GM18526 (cell line): ENCODE results near the gene C1QA.

Source experiments
- POLR2A ChIP-seq: IDR thresholded peaks from 3 replicates; pipeline ENCODE4 v1.6.1; 2011; ENCODE audit not compliant: insufficient read length; ENCODE audit errors: extremely low read depth

C1QA gene

DNA sequence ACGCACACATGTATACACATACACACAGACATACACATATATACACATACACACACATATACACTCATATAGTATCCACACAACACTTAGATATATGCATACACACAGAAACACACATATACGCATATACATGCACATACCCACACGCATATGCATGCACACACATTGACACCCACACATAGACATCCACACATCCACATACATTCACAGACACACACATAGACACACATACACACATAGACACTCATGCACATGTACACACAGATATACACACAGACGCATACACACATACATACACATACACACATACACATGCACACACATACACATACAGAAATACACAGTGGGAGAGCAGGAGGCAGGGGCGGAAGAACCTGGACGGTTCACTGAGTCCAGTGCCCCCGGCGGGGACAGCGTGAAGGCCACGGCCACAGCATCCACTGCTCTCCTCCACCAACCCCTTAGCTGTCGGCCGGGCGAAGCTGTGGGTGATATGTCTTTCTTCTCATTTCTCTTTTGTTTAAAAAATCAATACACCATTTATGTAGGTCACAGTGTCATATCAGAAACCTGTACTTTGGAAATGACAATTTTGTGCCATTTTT, 13.8 kb downstream of the C1QA start:
- no peak for TF ChIP-seq POLR2A

DNA sequence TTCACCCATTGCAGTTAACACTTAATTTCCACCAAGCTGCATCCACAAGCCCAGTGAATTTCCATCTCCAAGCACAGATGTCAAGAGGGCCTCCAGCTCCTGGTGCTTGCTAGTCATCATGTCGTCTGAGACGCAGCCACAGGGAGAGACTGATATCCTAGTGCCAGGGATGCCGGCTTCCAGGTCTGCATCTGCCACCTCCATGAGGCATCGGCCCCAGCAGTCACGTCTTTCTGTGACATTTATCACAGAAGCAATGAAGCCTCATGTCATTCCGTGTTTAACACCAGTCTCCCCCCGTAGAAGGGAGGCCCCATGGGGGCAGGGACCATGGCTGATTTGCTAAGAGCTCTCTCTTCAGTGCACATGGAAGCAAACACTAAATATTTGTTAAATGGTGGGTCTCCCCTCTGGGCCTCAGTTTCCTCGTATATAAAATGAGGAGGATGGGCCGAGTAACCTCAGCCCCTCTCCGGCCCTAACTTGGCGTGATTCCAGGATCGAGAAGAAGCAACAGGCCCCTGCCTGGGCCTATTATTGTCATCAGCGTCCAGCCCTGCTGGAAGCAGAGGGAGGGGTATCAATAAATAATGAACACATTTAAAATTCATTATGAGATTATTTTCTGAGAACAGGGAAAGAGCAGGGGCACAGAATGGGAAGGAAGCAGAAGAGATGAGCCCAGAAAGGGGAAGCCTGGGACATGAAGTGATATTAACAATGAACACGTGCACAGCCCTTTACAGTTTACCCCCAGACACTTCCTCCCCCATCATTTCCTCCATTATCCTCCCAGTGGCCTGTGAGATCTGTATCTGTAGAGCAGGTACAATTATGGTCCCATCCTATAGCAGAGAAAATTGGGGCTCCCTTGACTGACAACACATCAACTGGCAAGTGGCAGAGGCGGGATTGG, 15.8 kb downstream of the C1QA start:
- no peak for TF ChIP-seq POLR2A

DNA sequence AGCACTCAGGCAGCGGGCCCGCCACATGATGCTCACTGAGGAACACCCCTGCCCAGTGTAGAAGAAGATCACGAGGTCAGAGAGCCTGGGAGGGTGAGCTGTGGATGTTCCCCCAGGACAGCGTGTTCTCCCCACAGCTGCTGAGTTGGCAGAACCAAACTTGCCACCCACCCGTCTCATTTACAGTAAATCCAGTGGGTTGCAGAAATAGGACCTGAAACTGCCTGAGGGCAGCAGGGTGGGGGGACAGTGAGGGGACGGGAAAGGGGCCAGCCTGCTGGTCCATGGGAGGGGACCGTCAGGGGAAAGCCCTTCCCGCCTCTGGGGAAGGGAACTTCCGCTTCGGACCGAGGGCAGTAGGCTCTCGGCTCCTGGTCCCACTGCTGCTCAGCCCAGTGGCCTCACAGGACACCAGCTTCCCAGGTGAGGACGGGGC, 16.5 kb downstream of the C1QA start, which contains the start of gene C1QB:
TSS of gene C1QB (plus strand) at position 356 of the 436 bp plus-strand sequence. CDS start 6,227 bp downstream, outside the sequence.
- no peak for TF ChIP-seq POLR2A

DNA sequence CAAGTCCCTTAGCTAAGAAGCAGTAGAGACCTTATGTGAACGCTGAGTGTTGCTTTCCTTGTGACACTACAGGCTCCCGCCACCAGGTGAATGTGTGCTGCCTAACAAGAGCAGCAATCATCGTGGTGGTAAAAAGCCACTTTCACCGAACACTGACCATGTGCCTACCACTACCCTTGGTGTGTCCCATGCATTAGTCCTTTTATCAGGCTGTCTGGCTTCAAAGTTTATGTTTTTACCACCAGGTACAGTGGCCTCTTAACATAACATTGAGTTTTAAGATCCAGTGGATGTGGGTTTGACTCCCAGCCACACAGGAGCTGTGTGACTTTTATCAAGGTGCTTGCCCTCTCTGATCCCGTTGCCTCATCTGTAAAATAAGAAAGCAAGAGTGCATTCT, 18.3 kb downstream of the C1QA start:
- no peak for TF ChIP-seq POLR2A

DNA sequence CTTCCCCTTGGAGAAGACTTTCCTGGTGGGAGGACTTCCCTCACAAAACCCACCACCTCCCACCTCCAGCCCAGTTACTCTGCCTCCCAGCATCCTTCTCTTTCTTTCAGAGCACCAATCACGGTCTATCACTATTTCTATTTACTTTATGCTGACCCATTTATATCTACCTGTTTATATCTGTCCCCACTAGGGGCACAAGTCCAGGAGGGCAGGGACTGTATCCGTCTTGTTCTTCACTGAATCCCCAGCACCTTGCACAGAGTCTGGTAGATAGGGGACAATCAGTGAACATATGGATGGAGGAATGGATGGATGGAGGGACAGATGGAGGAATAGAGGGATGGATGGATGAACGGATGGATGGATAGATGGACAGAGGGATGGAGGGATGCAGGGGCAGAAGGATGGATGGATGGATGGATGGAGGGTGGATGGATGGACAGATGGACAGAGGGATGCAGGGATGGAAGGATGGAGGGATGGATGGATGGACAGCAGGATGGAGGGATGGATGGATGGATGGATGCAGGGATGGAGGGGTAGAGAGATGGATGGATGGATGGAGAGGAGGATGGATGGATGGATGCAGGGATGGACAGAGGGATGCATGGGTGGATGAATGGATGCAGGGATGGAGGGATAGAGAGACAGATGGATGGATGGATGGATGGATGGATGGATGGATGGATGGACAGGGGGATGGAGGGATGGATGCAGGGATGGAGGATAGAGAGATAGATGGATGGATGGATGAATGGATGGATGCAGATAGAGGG, 22.1 kb downstream of the C1QA start:
- no peak for TF ChIP-seq POLR2A

DNA sequence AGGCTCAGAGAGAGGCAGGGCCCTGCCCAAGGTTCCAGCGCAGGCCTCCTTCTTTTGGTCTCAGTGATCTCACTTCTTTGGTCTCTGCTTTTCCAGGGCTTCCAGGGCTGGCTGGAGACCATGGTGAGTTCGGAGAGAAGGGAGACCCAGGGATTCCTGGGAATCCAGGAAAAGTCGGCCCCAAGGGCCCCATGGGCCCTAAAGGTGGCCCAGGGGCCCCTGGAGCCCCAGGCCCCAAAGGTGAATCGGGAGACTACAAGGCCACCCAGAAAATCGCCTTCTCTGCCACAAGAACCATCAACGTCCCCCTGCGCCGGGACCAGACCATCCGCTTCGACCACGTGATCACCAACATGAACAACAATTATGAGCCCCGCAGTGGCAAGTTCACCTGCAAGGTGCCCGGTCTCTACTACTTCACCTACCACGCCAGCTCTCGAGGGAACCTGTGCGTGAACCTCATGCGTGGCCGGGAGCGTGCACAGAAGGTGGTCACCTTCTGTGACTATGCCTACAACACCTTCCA, 24.4 kb downstream of the C1QA start:
- TF ChIP-seq POLR2A = no peak

DNA sequence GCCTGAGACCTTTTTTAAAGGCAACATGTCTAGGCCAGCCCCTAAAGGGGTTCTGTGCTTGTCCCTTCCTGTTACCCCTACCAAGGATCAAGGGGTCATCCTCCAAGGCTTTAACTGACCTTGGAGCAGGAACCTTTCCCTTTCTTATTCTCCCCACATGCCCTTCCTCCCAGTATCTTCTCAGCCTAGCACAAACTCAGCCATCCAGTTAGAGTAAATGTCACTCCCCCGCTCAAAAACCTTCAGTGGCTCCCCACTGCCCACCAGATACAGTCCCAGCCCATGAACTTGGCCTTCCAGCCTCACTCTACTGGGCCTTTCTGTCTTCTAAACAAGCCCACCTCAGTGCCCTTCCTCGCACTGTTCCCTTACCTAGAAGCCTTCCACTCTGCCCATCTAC, 25.5 kb downstream of the C1QA start:
- TF ChIP-seq POLR2A = no peak

DNA sequence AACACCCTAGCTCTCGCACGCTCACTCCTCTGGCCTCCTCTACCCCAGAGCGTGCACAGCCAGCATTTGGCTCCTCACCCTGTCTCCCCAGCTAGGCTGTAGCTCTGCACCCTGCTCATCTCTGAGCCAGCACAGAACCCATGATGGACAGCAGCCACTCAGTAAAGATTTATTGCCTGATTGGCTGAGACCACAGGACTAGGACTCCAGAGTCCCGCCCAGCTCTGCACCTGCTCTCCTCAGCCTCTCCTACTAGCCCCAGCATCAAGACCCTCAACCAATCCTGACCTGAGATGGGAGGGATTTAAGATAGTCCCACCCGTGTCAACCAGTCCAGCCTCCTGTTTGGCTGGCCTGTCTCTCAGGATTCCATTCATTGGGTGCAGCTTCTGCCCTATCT, 25.9 kb downstream of the C1QA start:
- TF ChIP-seq POLR2A = no peak

DNA sequence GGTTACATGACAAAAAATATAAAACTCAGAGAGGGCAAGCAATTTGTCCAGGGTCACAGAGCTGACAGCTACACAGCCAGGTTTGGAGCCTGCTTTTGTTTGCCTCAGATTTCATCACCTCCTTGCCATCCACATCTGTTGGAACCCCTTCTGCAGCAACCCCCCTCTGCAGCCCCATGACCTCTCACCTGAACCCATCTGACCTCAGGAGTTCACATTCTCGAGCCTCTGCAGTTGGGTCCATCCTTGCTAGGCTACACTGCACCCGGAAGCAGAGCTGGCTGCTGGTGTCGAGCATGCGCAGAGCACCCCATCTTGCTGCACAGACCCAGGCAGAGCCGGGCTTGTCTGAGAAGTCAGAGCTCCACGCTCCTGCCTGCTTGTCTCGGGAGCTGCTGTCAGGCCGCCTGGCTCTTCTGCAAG, 26.6 kb downstream of the C1QA start:
- TF ChIP-seq POLR2A = no peak

DNA sequence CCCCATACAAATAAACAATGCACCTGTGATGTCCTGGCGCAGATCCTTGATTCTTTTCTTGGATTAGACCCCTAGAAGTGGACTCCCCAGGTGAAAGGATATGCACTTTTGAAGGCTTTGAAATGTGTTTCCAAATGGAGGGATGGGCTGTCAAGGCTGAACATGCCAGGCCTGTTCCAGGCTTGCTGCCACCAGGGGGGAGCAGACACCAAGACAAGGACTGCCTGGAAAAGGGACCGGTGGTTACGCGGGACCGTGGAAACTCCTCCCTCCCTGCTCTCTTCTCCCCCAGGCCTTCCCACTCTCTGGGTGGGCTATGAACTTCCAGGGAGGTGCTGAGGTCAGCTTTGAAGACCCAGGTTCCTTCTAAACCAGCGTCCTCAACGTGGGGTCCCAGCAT, 29.3 kb downstream of the C1QA start:
- no peak for TF ChIP-seq POLR2A

DNA sequence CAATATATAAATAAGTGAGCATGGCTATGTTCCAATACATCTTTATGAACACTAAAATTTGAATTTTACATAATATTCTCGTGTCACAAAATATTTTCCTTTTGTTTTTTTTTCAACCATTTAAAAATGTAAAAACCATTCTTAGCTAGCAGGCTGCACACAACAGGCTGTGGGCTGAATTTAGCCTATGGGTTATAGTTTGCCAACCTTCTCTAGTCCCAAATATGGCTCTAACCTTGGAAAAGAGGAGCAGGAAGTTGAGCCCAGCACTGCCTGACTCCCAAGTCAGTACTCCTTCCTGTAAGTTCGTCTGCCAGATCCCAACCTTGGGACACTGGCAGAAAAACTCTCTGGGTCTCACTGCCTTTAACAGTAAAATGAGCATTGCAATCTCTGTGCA, 30.0 kb downstream of the C1QA start:
- no peak for TF ChIP-seq POLR2A

DNA sequence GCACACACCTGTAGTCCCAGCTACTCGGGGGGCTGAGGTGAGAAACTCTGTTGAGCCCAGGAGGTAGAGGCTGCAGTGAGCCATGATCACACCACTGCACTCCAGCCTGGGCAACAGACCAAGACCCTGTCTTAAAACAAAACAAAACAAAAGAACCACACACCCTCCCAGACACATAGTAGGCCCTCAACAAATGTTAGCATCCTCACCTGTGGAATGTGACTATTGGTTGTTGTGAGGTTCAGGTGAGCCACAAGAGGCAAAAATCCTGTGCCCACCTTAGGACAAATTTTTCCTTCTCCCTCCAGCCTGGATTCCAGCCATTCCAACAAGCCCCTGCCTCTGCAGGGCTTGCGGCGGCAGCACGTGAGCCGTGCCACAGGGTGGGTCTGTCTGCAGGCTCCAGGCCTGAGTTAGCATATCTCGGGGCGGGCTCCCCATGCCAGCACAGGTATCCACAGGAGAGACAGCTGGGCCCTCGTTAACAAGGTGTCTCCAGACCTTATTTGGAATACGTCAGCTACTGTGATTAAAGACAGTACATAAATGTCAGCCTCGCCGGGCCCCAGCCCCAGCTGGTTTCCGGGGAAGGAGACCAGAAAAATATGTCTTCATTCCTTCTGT, 34.0 kb downstream of the C1QA start:
- TF ChIP-seq POLR2A = no peak

DNA sequence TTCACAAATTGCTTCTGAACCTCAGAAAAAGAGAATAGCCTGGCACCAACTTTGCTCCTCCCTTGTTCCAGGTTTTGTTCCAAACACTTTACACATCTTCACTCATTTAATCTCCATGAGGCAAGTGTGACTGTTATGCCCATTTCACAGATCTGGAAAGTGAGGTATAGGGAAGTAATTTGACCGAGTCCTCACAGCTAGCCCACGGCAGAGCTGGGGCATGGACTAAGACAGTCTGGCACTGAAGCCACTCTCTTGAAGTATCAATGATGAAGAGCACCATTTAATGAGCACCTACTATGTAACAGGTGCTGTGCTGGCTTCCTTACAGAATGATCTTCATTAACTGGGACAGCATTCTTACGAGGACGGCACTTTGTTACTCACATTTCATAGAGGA, 35.6 kb downstream of the C1QA start:
- no peak for TF ChIP-seq POLR2A

DNA sequence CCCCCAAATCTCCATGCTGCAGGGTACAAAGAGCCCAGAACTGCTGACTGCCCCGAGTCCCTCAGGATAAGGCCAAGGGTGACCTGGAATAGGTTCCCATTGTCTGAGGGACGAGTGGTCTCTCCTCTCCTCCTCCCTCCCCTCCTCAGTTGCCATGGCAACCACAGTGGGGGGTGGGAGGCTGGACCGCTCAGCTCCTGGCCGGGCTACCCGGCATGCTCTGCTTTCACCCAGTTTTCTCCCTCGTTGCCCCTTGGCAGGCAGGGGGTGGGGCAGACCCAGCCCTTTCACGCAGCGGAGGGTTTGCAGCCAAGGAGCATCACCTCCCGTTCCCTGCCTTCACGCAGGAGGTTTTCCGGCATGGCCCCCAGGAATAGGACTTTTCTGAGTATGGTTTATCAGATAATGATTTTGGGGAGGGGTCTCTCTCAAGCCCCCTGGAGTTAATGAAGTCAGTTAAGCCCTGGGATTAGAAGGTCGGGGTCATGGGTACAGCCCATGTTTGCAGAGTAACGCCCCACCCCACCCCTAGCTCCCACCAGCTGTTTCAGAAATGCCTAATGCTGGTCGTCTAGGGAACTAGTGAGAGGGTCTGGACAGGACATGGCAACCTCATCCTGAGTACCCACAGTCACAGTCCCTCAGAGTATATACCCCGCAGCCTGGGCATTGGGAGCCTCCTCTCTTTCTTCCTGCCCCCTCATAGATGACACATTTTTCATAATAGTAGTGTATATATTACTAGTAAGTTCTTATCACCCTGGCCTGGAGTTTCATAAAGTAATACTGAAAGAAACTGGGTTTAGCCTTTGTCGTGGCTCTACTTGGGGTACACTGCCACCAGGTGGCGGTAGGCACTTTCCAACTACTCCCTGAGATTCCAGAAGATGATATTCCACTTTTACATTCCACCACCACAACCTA, 37.3 kb downstream of the C1QA start:
- no peak for TF ChIP-seq POLR2A
